GM18511 (cell line): ENCODE measurements around the gene PHC2.

ENCODE experiments used
- ATAC-seq: cut with Tn5 transposase; IDR thresholded peaks from one replicate; pipeline ENCODE4 v1.9.1; 2021; ENCODE audit warnings: mild to moderate bottlenecking, moderate library complexity; ENCODE audit not compliant: unreplicated experiment

PHC2 gene

GRCh38 chr1:33373606-33374005 is 57.3 kb downstream of the PHC2 start:
- no peak for ATAC-seq

- no peak for ATAC-seq
These were observed 58.2 kb downstream of the PHC2 start for GRCh38 chr1:33372677-33373076.

GRCh38 chr1:33372162-33372561 is 58.7 kb downstream of the PHC2 start:
- no peak for ATAC-seq

GRCh38 chr1:33371334-33371733 is 59.6 kb downstream of the PHC2 start:
- no peak for ATAC-seq

- ATAC-seq = no peak
These were observed 60.1 kb downstream of the PHC2 start for GRCh38 chr1:33370827-33371226.

GRCh38 chr1:33370301-33370700 is 60.6 kb downstream of the PHC2 start:
- ATAC-seq = no peak

GRCh38 chr1:33369764-33370163 is 61.1 kb downstream of the PHC2 start:
- ATAC-seq = no peak

- no peak for ATAC-seq
These were observed 61.8 kb downstream of the PHC2 start for GRCh38 chr1:33369081-33369480.

GRCh38 chr1:33368431-33368830 is 62.5 kb downstream of the PHC2 start:
- ATAC-seq = no peak

GRCh38 chr1:33367485-33368405 is 63.1 kb downstream of the PHC2 start:
- no peak for ATAC-seq

GRCh38 chr1:33366762-33367484 is 64.0 kb downstream of the PHC2 start:
- ATAC-seq = no peak

GRCh38 chr1:33365560-33365997 is 65.3 kb downstream of the PHC2 start:
- no peak for ATAC-seq

GRCh38 chr1:33364565-33364918 is 66.4 kb downstream of the PHC2 start:
- ATAC-seq = no peak

- no peak for ATAC-seq
These were observed 67.4 kb downstream of the PHC2 start for GRCh38 chr1:33363470-33363861.

GRCh38 chr1:33363021-33363420 is 67.9 kb downstream of the PHC2 start:
- ATAC-seq = no peak

GRCh38 chr1:33361532-33362235 is 69.2 kb downstream of the PHC2 start:
- ATAC-seq = no peak

- ATAC-seq = no peak
These were observed 70.5 kb downstream of the PHC2 start for GRCh38 chr1:33360367-33360766.

- no peak for ATAC-seq
These were observed 71.0 kb downstream of the PHC2 start for GRCh38 chr1:33359931-33360330.

GRCh38 chr1:33358795-33359503 is 71.9 kb downstream of the PHC2 start:
- ATAC-seq = no peak

- no peak for ATAC-seq
These were observed 72.6 kb downstream of the PHC2 start for GRCh38 chr1:33358114-33358794.
